NCI-H2196 (cell line): ENCODE data around the gene EFNA1.
"Not testable (repeated sequence)": the region's sequence is repeated elsewhere in the genome, so short reads cannot be mapped to it uniquely, and the experiment has no call there.

Experiments
- DNase-seq: peaks from one replicate; lab custom pipeline; 2025; ENCODE audit not compliant: unreplicated experiment; lab: John Stamatoyannopoulos, UW

Gene EFNA1

GRCh38 chr1:155145491-155145890 is 17.8 kb downstream of the EFNA1 start:
- DNase-seq, result no peak

GRCh38 chr1:155155996-155156643 is 28.4 kb downstream of the EFNA1 start:
- not testable (repeated sequence) for DNase-seq

DNA sequence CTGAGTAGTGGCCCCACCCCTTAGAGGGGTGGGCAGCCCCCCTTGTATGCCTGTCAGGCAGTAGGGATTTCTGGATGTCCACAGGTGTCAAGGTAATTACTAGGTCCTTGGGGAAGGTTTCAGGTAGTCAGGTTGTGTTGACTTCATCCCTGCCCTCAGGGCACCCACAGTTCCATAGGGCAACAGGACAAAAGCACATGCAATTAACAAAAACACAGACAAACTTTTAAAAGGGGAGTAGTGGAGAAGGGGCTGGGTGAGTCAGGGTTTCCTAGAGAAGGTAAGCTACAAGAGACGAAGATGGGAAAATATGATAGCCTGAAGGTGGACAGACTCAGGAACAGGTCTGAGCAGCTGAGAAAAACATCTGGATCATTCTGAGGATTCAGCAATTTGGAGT is 31.3 kb downstream of the EFNA1 start:
- no peak for DNase-seq

GRCh38 chr1:155160128-155160527 is 32.5 kb downstream of the EFNA1 start:
- no peak for DNase-seq

- not testable (repeated sequence) for DNase-seq
Observed at GRCh38 chr1:155162631-155163030, 35.0 kb downstream of the EFNA1 start.

GRCh38 chr1:155163785-155164184 is 36.1 kb downstream of the EFNA1 start:
- DNase-seq, result not testable (repeated sequence)

DNA sequence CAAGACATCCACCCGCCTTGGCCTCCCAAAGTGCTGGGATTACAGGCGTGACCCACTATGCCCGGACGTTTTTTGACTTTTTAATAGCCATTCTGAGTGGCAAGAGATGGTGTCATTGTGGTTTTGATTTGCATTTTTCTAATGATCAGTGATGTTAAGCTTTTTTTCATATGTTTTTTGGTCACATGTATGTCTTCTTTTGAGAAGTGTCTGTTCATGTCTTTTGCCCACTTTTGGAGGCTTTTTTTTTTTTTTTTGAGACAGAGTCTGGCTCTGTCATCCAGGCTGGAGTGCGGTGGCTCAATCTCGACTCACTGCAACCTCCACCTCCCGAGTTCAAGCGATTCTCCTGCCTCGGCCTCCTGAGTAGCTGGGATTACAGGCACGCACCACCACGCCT is 36.9 kb downstream of the EFNA1 start:
- not testable (repeated sequence) for DNase-seq

DNA sequence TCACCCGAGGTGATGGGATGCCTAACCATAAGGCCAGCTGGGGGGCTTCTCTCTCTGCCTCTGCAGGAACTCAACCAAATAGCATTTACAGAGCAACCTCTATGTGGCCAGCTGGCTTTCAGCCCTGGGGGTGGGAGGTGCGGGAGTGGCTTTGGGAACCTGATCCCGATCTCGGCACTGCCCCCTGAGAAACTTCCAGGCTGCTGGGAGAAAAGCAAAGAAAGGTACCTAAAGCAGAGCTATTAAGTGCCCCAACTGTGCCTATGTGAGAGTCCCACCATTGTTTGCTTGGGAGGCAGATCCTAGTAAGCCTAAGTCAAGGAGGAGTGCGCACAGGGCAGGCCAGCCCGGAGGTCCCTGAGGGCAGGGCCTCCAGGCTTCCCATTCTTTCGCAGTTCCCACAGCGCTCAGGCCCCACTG is 38.4 kb downstream of the EFNA1 start:
- DNase-seq, result no peak

- peak; percentile 63 for DNase-seq
Observed at GRCh38 chr1:155166471-155167165, 38.9 kb downstream of the EFNA1 start.

GRCh38 chr1:155167166-155168104 is 39.8 kb downstream of the EFNA1 start:
- DNase-seq, result peak; percentile 93

- not testable (repeated sequence) for DNase-seq
Observed at GRCh38 chr1:155168105-155168445, 40.4 kb downstream of the EFNA1 start.

DNA sequence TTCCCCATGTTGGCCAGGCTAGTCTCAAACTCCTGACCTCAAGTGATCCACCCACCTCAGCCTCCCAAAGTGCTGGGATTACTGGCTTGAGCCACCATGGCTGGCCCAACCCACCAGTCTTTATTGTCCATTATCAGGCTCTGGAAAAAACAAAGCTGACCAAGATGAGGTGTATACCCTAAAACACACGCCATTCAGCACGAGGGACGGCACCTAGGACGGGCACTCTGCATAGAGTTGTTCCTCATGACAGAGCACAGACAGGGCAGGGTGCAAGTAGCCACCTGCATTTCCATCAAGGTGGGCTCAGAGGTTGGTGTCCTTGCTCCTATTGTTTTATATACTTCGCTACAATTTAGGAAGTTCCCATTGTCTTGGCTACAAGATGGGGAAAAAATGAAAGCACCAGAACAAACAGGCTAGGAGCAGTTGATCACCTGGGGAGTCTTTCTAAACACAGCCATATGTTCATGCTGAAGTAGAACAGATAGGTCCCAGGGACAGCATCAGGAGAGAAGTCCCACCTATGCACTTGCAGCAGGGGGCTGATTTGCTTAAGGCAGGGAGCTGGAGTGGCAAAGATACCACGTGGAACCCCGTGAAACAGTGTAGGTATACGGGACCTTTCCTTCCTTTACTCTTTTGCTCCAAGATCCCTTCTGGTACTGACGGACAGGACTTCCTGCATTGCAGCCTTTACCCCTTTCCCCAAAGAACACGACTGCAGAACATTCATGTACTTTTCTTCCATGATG is 41.0 kb downstream of the EFNA1 start:
- DNase-seq, result no peak

GRCh38 chr1:155169541-155169940 is 41.9 kb downstream of the EFNA1 start:
- DNase-seq, result no peak

DNA sequence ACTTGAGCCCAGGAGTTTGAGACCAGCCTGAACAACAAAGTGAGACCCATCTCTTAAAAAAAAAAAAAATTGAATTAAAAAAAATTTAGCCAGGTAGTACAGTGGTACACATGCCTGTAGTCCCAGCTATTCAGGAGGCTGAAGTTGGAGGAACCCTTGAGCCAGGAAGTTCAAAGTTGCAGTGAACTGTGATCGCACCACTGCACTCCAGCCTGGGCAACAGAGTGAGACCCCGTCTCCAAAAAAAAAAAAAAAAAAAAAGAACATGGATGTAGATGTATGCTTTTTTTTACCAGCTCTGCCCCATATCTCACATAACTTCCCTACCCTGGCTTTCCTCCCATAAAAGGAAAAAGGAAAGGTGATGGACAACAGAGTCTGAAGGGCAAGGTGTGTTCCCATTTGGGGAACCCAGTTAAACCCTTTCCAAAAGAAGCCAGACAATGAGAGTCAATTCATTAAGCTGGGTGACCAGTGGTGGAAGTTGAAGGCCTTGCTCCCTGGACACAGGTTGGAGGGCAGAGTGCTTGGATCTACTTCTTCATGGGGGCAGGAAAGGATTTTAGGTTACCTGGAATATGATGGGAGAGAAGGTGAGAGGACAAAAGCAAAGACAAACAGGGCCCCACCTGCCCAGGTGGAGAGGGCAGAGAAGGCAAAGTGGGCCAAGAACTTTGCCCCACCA is 42.6 kb downstream of the EFNA1 start:
- DNase-seq, result no peak

GRCh38 chr1:155170806-155171205 is 43.1 kb downstream of the EFNA1 start:
- no peak for DNase-seq

DNA sequence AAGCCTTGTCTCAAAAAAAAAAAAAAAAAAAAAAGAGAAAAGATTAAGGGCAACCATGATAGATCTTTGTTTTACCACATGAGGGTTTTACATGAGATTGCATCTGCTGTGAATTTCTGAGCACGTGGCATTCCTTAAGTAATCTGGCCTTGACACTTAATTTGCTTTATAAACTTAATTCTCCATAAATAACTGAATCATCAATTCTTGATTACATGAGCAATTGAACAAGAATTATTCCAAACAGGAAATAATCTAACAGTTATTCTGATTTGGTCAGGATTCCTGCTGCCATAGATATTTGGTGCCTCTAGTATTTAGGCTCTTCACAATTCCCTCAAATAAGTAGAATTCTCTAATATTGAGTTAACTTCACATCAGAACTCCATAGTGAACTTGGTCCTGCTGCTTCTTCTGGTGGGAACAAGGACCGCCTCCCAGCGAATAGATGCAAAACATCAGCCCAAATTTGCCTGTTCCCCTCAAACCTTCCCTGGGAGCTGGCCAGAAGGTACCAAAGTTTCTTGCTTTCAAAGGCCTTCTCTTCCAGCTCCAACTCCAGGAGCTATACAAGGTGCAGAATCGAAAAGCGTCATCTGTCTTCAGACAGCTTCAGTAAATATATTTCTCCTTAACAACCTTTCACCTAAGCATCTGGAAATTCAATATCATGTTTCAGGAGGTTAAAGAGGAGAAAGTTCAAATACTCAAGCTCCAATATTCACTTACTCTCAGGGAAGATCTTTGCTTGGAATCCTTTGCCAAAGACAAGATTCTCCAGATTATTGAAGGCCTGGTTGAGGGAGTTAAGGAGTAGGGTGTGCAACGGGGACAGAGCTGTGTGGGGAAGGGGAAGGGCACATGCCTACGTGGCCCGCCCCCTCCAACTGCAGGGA is 44.4 kb downstream of the EFNA1 start:
- DNase-seq, result no peak

- DNase-seq, result peak; percentile 96
Observed at GRCh38 chr1:155172732-155173477, 45.2 kb downstream of the EFNA1 start, which contains the start of gene KRTCAP2. TSS of gene KRTCAP2 (minus strand) at chr1:155173304. CDS start at chr1:155173224, 80 bp downstream.

GRCh38 chr1:155173478-155174323 is 46.0 kb downstream of the EFNA1 start, which contains the start of gene TRIM46:
TSS of gene TRIM46 (plus strand) at chr1:155173849. CDS start at chr1:155173967, 118 bp downstream.
- DNase-seq, result peak; percentile 66
